Hepatocyte (in vitro differentiated cells): ENCODE data around the gene POLG. TPM values are rescaled to one million over a fixed set of nuclear protein-coding genes. Genes with fewer than 3 reads are reported as not detected.

Experiments used
- DNase-seq: peaks from one replicate; pipeline ENCODE4 v3.0.0-alpha.2; 2016; ENCODE audit warnings: low spot score
- H2AFZ ChIP-seq: fragments of 200-600 bp; sonication (generic); 2 replicates; pipeline ENCODE4 v1.6.0; 2016; ENCODE audit warnings: antibody characterized with exemption, mild to moderate bottlenecking
- H3K27ac ChIP-seq: fragments of 200-600 bp; sonication (generic); 2 replicates; pipeline ENCODE4 v1.5.1; 2016; ENCODE audit warnings: mild to moderate bottlenecking
- H3K27me3 ChIP-seq: fragments of 200-600 bp; sonication (generic); 2 replicates; pipeline ENCODE4 v1.6.1; 2016
- H3K36me3 ChIP-seq: fragments of 200-600 bp; sonication (generic); replicated peaks from 2 replicates; pipeline ENCODE4 v1.5.1; 2016; ENCODE audit warnings: low read depth; ENCODE audit not compliant: insufficient read depth
- H3K4me1 ChIP-seq: fragments of 200-600 bp; sonication (generic); 2 replicates; pipeline ENCODE4 v1.5.1; 2016; ENCODE audit warnings: mild to moderate bottlenecking, moderate library complexity; ENCODE audit not compliant: insufficient read depth
- H3K4me2 ChIP-seq: fragments of 200-600 bp; sonication (generic); 2 replicates; pipeline ENCODE4 v1.6.0; 2016
- H3K4me3 ChIP-seq: fragments of 200-600 bp; sonication (generic); 2 replicates; pipeline ENCODE4 v1.5.1; 2016; ENCODE audit warnings: mild to moderate bottlenecking
- H3K79me2 ChIP-seq: fragments of 200-600 bp; sonication (generic); 2 replicates; pipeline ENCODE4 v1.6.0; 2017; ENCODE audit warnings: mild to moderate bottlenecking
- H3K9me2 ChIP-seq: fragments of 200-600 bp; sonication (generic); replicated peaks from 2 replicates; pipeline ENCODE4 v1.6.0; 2017; ENCODE audit warnings: mild to moderate bottlenecking; ENCODE audit not compliant: insufficient read depth
- H3K9me3 ChIP-seq: fragments of 200-600 bp; sonication (generic); 2 replicates; pipeline ENCODE4 v1.5.1; 2016; ENCODE audit warnings: low read depth, mild to moderate bottlenecking
- H4K20me1 ChIP-seq: fragments of 200-600 bp; sonication (generic); 2 replicates; pipeline ENCODE4 v1.6.0; 2016; ENCODE audit warnings: mild to moderate bottlenecking; ENCODE audit not compliant: insufficient read depth, poor library complexity, severe bottlenecking
- EZH2 ChIP-seq: fragments of 200-600 bp; sonication (generic); IDR thresholded peaks from 2 replicates; pipeline ENCODE4 v1.6.1; 2016; ENCODE audit warnings: antibody characterized with exemption, mild to moderate bottlenecking, borderline replicate concordance
- EZH2phosphoT487 ChIP-seq: fragments of 200-600 bp; sonication (generic); IDR thresholded peaks from one replicate; pipeline ENCODE4 v1.6.1; 2018; ENCODE audit warnings: antibody characterized with exemption, mild to moderate bottlenecking, low read depth, moderate library complexity; ENCODE audit not compliant: unreplicated experiment, severe bottlenecking
- WGBS: methylation state at CpG from one replicate; pipeline ENCODE4 v1.1.6; 2016; ENCODE audit warnings: low lambda C conversion rate; ENCODE audit errors: missing lambda C conversion rate; 5-methylcytosine and 5-hydroxymethylcytosine counted together
- polyA plus RNA-seq: library from polyadenylated mRNA; unstranded; fragments of >200 nt; fragmentation: Nextera tagmentation; extraction: Ambion mirVana; gene quantifications from 2 replicates; pipeline ENCODE4 v1.2.1, GENCODE V29; 2016
- total RNA-seq: library from RNA; depleted of rRNA; stranded (reverse); fragments of >200 nt; gene quantifications from 2 replicates; pipeline ENCODE4 v1.2.3, GENCODE V29; 2014
- TF ChIP-seq, protein P1 (sequence below): fragments of 200-600 bp; sonication (generic); IDR thresholded peaks from 2 replicates; pipeline ENCODE4 v1.5.1; 2016; ENCODE audit warnings: antibody characterized with exemption, mild to moderate bottlenecking; ENCODE audit not compliant: poor library complexity

The POLG gene
- total and polyA plus RNA-seq, 2 experiments from 2014 or later, result 34.0 to 54.0 TPM

DNA sequence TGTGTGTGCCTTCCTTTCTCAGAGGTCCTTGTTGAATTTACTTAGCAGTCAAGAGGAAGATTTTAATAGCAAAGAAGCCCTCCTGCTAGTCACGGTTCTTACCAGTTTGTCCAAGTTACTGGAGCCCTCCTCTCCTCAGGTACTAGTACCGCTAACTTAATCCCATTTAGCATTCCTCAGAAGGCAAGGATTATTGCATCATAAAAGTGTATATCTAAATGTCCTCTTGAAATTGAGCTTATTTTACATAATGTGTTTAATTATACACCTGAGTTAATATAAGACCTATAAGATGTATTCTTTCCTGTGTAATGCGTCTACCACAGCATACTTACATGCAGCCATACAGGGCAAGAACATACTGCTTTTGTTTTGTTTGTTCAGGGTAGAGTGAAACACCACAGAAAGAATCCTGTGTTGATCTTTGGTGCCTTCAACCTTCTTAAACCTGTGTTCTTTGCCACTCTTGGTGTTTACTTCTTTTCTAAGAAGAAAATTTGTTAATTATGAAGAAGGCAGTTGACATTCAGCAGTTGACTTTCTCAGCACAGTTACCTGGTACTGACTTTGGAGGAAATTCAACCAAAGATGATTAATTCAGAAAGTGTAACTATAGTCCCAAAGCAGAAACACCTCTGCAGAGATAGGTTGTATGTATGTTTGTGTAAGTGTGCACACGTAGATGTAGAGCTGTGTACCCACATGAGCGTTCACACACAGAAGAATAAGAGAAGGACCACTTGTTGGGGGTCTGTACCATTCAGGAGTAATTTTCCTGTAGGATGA, 33.1 kb downstream of the POLG start:
- Histone ChIP-seq H4K20me1 (no peaks in the 10 kb centered on the region), H3K4me3 (no peak overlapping the region), H3K79me2 (no peaks in the 10 kb centered on the region), H2AFZ (no peak overlapping the region), H3K4me2 (no peak overlapping the region), H3K27me3 (no peaks in the 10 kb centered on the region), H3K4me1 (no peaks in the 10 kb centered on the region), H3K36me3 (no peaks in the 10 kb centered on the region), H3K9me2 (no peaks in the 10 kb centered on the region), H3K27ac (no peak overlapping the region), H3K9me3 (no peaks in the 10 kb centered on the region)
- DNase-seq, result no peak
- TF ChIP-seq, protein P1, sequence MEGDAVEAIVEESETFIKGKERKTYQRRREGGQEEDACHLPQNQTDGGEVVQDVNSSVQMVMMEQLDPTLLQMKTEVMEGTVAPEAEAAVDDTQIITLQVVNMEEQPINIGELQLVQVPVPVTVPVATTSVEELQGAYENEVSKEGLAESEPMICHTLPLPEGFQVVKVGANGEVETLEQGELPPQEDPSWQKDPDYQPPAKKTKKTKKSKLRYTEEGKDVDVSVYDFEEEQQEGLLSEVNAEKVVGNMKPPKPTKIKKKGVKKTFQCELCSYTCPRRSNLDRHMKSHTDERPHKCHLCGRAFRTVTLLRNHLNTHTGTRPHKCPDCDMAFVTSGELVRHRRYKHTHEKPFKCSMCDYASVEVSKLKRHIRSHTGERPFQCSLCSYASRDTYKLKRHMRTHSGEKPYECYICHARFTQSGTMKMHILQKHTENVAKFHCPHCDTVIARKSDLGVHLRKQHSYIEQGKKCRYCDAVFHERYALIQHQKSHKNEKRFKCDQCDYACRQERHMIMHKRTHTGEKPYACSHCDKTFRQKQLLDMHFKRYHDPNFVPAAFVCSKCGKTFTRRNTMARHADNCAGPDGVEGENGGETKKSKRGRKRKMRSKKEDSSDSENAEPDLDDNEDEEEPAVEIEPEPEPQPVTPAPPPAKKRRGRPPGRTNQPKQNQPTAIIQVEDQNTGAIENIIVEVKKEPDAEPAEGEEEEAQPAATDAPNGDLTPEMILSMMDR, result no peak
- TF ChIP-seq EZH2phosphoT487, result no peak
- 87% methylated on average over 5 of the region's 5 CpGs for WGBS

DNA sequence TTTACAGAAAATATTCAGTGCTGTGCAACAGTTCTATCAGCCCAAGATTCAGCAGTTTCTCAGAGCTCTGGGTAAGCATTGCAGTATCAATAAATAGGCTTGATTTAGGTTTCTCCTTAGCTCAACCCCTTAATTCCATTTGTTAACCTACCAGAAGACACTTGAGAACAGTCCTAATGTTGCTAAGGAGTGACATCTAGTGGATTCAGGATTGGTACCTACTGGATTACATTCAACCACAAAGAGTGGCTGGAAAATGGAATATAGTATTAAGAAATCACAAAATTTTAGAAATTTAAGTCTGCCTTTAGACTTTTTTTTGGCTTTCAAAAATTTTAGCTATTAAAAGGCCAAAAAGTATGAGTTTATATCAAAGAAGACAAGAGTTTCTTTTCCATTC, 34.7 kb downstream of the POLG start:
- Histone ChIP-seq H3K4me1 (no peaks in the 10 kb centered on the region), H3K79me2 (no peaks in the 10 kb centered on the region), H3K4me2 (no peak overlapping the region), H3K36me3 (no peaks in the 10 kb centered on the region), H3K27me3 (no peaks in the 10 kb centered on the region), H2AFZ (no peak overlapping the region), H3K4me3 (no peak overlapping the region), H3K9me3 (no peaks in the 10 kb centered on the region), H4K20me1 (no peaks in the 10 kb centered on the region), H3K9me2 (no peaks in the 10 kb centered on the region), H3K27ac (no peak overlapping the region)
- DNase-seq, result no peak
- TF ChIP-seq, protein P1, result peak; percentile 39
- no peak for TF ChIP-seq EZH2phosphoT487

DNA sequence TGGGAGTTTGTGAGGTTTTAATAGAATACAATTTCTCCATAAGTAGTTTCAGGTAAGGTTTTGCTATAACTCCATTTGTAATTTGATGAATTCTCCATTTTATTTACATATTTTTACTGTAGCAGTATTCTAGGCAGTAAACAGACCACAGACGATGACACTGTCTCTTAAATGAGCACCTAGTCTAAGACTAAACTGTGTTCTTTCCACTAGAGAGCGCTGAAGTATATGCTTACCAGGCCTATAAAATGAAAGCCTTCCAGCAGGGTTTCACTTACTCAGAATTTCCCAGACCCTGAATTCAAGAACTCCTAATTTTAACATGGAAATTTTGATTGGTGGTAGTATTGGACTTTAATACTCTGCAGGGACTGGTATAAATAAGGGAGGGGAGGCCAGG, 41.6 kb downstream of the POLG start:
- H3K27ac ChIP-seq, result no peak overlapping the region
- no peak for DNase-seq
- H3K9me2 ChIP-seq, result no peaks in the 10 kb centered on the region
- H3K4me2 ChIP-seq, result no peak overlapping the region
- H4K20me1 ChIP-seq, result no peaks in the 10 kb centered on the region
- H2AFZ ChIP-seq, result no peak overlapping the region
- H3K36me3 ChIP-seq, result no peaks in the 10 kb centered on the region
- H3K4me1 ChIP-seq, result no peaks in the 10 kb centered on the region
- 98% methylated on average over 2 of the region's 2 CpGs for WGBS
- H3K4me3 ChIP-seq, result no peak overlapping the region
- TF ChIP-seq EZH2phosphoT487 (no peak), EZH2 (no peak)
- TF ChIP-seq, protein P1, result no peak
- H3K27me3 ChIP-seq, result no peaks in the 10 kb centered on the region
- no peaks in the 10 kb centered on the region for H3K9me3 ChIP-seq
- H3K79me2 ChIP-seq, result no peaks in the 10 kb centered on the region
